NCI-H82 treated with DMSO at 0.1 percent for 48 hours (cell line): Measurements from ENCODE around the gene NDUFS6.
"Not testable (repeated sequence)": the region's sequence is repeated elsewhere in the genome, so short reads cannot be mapped to it uniquely, and the experiment has no call there.

ENCODE experiments used
- DNase-seq: peaks from one replicate; lab custom pipeline; 2025; ENCODE audit not compliant: unreplicated experiment; lab: John Stamatoyannopoulos, UW

Gene NDUFS6

GRCh38 chr5:1781726-1782384, 19.4 kb upstream of the NDUFS6 start:
- DNase-seq: no peak

GRCh38 chr5:1782385-1783215, 18.6 kb upstream of the NDUFS6 start:
- no peak for DNase-seq

GRCh38 chr5:1783216-1783554, 18.0 kb upstream of the NDUFS6 start:
- no peak for DNase-seq

DNA sequence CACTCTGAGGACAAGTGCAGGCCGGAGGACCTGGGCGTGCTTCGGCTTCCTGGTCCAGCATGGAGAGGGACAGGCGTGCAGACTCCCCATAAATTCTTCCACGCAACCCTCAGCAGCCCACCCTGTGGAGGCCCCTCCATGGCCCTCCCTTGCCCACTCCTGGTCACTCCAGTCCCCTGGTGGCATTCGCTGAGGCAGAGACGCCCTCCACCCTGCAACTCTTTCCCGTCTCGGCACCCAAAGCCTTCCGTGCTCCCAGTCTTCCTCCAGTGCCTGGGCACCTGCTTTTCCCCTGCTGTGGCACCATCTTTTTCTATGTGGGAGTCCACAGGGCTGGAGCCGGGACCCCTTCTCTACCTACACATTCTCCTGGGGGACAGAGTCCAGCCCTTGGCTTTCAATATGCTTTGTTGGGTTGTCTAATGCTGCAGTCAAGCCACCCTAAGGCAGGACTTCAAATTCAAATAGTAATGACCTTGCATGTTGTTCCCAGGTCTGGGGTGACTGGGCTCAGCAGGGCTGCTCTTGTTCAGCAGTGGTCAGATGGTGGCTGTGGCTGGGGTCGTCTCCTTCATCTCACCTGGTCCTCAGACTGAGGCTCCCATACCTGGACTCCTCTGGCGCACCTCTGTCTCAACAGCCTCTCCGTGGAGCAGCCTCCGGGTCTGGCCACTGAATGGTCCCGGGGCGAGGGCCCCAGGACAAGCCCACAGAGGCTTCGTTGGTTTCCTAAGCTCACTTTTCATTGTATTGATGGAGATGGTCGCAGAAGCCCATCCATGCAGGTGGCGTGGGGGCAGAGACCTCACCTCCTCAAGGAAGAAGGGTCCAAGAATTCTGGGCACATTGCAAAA, 16.8 kb upstream of the NDUFS6 start:
- DNase-seq: no peak

GRCh38 chr5:1785062-1785461, 16.1 kb upstream of the NDUFS6 start:
- DNase-seq: no peak

DNA sequence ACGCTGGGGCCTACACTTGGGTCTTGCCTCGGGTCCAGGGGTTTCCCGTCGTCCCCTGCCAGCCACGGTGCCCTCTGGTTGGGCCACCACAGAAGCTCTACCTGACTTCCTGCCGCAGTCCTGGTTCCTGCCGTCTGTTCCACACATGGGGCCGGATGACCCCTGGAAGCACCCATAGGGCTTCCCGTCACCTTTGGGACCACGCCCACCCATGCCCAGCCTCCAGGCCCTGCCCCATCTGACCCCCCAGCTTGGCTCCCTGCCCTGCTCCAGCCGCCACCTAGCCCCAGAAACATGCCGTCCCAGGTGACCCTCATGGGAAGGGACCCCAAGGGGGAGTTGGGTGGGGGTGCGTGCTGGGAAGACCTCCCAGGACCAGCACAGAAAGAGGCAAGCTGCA, 15.2 kb upstream of the NDUFS6 start:
- DNase-seq: no peak

DNA sequence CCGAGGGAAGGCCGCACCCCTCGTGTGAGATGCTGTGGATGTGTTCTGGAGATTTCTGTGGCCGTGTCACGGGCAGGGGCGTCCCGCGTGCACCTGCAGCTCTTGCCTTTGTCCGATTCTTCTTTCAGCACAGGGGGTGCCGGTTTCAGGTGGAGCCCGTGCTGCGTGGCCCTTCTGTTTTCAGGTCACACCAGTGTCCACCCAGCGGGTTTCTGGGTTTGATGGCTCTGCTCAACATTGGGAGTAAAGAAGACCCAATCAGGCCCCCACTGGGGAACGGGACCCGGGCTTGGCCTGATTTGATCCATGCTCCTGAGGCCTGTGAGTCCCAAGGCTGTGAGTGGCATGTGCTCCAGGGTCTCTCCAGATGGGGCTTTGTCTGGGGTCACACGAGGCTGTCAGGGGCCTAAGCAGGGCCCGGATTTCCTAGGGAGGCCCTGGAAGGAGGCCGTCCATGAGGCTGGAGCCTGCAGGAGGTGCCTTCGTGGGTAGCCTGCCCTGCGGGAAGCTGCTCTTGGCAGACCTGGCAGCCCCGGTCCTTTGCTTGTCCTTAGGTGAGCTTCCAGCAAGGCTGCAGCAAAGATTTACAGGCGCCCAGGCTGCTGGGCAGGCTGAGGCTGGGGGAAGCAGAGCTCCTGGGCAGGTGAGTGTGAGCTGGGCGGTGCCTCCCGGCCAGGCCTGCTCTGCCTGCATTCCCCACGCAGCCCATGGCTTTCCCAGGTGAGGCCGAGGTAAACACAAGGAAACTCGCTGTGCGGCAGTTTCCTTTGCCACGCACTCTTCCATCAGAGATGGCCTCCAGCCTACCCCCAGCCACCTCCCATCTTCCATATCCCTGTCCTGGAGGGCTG, 14.4 kb upstream of the NDUFS6 start:
- no peak for DNase-seq

DNA sequence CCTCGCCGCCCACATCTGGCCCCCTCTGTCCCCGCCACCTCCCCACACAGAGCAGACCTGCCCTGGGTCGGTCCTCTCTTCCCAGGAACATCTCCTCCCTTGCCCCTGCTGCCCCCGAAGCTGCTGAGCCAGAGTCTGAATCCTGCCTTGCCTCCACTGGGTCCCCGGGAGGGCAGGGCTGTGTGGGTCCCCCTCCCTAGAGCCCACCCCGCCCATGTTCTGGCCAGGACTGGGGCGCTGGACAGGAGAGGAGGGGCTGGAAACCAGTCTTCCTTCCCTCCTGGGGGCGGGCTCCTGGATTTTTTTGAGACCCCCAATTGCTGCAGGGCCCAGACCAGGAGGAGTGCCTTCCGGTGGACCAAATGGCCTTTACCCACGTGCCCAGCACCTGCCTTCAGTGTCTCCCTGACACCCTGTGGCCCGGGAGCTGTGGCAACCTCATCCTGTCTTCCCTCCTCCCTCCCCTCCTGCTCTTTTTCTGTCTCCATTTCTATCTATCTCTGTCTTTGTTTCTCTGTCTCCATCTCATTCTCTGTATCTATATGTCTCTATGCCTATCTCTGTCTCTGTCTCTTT, 13.6 kb upstream of the NDUFS6 start:
- no peak for DNase-seq

DNA sequence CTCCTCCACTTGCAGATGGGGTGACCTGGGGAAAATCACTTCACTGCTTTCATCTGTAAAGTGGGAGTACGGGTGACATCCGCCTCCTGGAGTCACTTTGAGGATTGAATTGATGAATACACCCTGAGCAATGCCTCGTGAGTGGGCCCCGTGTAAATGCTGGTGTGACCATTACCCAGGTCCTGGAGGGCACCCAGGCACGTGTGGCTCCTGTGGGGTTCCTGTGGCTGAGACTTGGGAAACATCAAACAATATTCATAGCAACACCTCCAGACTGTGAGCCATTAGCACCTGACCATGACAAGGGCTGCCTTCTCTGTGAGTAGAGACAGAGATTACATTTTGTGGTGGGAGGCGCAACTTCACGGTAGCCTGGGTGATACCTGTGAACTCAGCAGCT, 13.0 kb upstream of the NDUFS6 start:
- DNase-seq: no peak

DNA sequence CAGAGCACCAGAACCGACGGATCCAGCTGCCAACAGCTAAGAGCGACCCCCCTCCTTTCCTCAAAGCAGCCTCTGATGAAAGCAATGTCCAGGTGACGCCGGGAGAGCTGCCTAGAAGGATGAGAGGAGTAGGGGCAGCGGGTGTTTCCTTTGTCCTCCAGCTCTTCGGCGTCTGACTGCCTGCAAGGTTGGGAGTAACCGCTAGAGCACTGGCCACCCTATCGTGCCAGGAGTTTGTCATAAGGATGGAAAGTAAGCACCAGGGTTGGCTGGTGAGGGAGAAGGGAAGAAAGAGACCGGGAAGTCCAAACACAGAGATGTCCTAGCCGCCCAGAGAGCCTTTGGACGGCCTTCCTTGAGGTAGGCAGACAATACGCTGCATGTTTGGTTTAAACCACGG, 12.4 kb upstream of the NDUFS6 start:
- DNase-seq: no peak

- not testable (repeated sequence) for DNase-seq
Observed at GRCh38 chr5:1789438-1789833, 11.8 kb upstream of the NDUFS6 start.

- DNase-seq: no peak
Observed at GRCh38 chr5:1789834-1790471, 11.3 kb upstream of the NDUFS6 start.

- DNase-seq: no peak
Observed at GRCh38 chr5:1791176-1791575, 10.0 kb upstream of the NDUFS6 start.

- no peak for DNase-seq
Observed at GRCh38 chr5:1792842-1793266, 8.4 kb upstream of the NDUFS6 start.

- no peak for DNase-seq
Observed at GRCh38 chr5:1793301-1793740, 7.9 kb upstream of the NDUFS6 start.

- DNase-seq: no peak
Observed at GRCh38 chr5:1793966-1794900, 7.0 kb upstream of the NDUFS6 start.

DNA sequence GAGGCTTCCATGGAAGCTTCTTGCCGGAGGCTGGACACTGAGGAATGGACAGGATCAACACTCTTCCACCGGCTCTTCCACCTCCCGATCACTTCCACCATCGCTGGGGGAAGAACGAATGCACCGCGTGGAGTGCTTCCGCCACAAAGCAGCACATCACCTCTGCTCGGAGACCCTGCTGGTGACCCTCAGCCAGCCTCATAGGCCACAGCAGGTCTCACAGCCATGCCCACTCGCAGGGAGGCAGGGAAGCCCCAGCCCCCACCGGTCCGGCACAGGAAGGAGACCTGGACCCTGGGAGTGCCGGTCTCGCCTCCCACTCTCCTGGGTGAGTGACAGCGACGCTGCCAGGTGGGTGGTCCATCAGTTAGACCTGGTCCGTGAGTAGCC, 6.3 kb upstream of the NDUFS6 start:
- DNase-seq: no peak

DNA sequence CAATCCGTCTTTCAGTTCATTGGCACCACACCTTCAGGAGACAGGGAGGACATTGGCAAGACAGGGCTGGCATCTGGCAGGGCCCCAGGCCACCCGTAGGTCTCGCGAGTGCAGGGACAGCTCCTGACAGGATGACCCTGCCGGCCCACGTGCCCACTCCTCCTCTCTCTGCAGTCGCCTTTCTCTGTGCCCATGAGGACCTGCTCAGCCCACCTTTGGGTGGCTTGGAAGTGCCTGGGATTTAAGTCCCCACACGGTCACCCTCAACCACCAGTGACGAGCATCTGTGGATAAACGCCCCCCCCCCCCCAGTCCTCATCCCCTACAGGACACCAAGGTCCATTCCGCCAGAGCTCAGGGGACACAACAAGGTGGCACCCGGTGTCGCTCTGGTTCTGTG, 5.7 kb upstream of the NDUFS6 start:
- DNase-seq: no peak

GRCh38 chr5:1795931-1796330, 5.3 kb upstream of the NDUFS6 start:
- no peak for DNase-seq
